IPS-18c (cell line): ENCODE data around the gene PRDM12.
"Not testable (repeated sequence)": the region's sequence is repeated elsewhere in the genome, so short reads cannot be mapped to it uniquely, and the experiment has no call there.

Source experiments
- H3K4me3 ChIP-seq: 2 replicates; pipeline ENCODE4 v1.7.0; 2013; ENCODE audit warnings: low read depth, mild to moderate bottlenecking, low read length, moderate library complexity; ENCODE audit not compliant: insufficient read depth
- H3K9me3 ChIP-seq: one replicate; pipeline ENCODE4 v1.6.1; 2013; ENCODE audit warnings: mild to moderate bottlenecking, low read length, moderate library complexity; ENCODE audit not compliant: control insufficient read depth, insufficient read depth

PRDM12 gene

DNA sequence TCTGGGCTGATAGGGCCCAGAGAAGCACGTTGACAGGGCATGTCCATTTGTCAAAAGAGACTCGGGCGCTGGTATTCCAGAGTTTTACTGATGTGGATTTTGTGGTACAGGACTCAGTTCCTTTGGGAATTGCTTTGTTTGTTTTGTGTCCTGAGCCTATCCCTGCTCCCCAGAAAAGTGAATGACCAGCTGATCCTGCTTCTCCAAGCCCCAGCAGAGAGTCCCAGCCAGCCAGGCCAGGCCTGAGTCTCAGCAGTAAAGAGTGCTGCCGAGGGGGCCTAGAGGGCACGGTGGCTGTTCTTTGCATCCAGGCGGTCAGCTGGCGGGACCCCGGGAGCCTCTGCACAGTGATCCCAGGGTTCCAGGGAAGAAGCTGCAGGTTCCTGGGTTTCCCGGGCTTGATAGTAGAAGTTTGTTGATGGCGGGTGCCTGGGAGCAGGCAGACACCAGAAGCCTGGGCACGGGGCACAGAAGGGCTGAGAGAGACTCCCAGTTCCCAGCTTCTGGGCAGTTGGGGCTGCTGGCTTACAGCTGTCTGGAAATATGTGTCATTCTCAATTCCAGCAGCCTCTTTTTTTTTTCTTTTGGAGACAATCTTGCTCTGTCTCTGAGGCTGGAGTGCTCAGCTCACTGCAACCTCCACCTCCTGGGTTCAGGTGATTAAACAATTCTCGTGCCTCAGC lies 8.7 kb downstream of the PRDM12 start:
- no peak overlapping the region for H3K4me3 ChIP-seq

GRCh38 chr9:130675396-130675795 lies 11.0 kb downstream of the PRDM12 start:
- H3K4me3 ChIP-seq = no peak overlapping the region
- H3K9me3 ChIP-seq = no peaks in the 10 kb centered on the region

More for the DNA sequence above, 8.7 kb downstream of the PRDM12 start:
- no peaks in the 10 kb centered on the region for H3K9me3 ChIP-seq

- no peak overlapping the region for H3K4me3 ChIP-seq
- H3K9me3 ChIP-seq = no peaks in the 10 kb centered on the region
These were observed 12.9 kb downstream of the PRDM12 start for GRCh38 chr9:130677252-130677651.

DNA sequence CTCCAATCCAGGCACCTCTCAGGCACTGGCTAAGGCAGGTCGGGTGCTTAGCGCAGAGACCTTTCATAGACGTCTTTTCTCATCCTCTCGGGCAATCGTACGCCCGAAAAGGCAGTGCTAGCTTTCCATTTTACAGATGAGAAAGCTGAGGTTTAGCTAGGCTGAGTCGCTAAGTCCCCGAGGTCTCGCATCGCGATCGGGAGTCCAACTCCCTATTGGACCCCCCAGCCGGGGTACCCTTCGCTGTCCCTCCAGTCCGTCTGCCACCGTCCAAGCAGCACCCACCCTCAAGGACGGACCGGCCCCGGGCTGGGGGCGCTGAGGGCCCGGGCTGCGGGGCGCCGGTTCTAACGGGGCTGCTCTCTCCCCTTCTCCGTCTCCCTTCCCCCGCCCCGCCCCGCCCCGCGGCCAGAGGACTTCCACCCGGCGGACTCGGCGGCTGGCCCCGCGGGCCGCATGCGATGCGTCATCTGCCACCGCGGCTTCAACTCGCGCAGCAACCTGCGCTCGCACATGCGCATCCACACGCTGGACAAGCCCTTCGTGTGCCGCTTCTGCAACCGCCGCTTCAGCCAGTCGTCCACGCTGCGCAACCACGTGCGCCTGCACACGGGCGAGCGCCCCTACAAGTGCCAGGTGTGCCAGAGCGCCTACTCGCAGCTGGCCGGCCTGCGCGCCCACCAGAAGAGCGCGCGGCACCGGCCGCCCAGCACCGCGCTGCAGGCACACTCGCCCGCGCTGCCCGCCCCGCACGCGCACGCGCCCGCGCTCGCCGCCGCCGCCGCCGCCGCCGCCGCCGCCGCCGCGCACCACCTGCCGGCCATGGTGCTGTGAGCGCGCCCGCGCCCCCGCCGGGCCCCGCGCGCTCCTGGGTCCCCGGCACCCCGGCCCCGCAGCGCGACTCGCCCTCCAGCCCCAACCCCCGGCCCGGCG lies 16.7 kb downstream of the PRDM12 start:
- peak overlapping the region; percentile 58 for H3K4me3 ChIP-seq

GRCh38 chr9:130681769-130682420 lies 17.5 kb downstream of the PRDM12 start:
- no peaks in the 10 kb centered on the region for H3K9me3 ChIP-seq
- H3K4me3 ChIP-seq = peak overlapping the region; percentile 58

More for the DNA sequence above, 16.7 kb downstream of the PRDM12 start:
- no peaks in the 10 kb centered on the region for H3K9me3 ChIP-seq

- no peak overlapping the region; the same call in 1 of the 2 replicates for H3K4me3 ChIP-seq
These were observed 18.2 kb downstream of the PRDM12 start for GRCh38 chr9:130682421-130683121.

GRCh38 chr9:130685104-130685503 lies 20.7 kb downstream of the PRDM12 start:
- Histone ChIP-seq H3K4me3 (no peak overlapping the region), H3K9me3 (no peaks in the 10 kb centered on the region)

More at GRCh38 chr9:130682421-130683121, 18.2 kb downstream of the PRDM12 start:
- no peaks in the 10 kb centered on the region for H3K9me3 ChIP-seq

DNA sequence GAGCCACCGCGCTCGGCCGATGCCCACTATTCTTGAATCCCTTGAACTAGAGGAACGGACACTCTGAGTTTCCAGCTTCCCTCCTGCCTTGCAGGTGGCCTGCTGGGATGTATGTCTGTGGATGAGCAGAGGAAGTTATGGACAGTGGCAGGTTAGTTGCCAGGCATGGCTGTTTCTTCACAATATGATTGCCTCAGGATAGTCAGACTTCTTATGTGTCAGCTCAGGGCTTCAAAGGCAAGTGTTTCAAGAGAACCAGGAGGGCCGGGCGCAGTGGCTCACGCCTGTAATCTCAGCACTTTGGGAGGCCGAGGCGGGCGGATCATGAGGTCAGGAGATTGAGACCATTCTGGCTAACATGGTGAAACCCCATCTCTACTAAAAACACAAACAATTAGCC lies 21.6 kb downstream of the PRDM12 start:
- not testable (repeated sequence) for H3K4me3 ChIP-seq

DNA sequence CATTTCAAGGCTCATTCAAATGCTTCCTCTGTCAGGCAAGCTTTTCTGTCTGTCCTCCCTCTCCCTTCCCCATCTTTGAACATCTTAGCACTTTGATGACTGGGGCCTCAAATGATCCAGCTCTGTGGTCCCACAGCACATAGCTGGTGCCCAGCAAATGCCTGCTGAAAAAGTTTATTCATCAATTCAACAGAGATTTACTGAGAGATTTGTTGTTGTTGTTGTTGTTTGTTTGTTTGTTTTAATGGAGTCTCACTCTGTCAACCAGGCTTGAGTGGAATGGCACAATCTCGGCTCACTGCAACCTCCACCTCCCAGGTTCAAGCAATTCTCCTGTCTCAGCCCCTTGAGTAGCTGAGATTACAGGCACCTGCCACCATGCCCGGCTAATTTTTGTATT lies 23.2 kb downstream of the PRDM12 start:
- H3K4me3 ChIP-seq = no peak overlapping the region

More for the DNA sequence above, 21.6 kb downstream of the PRDM12 start:
- H3K9me3 ChIP-seq = not testable (repeated sequence)

GRCh38 chr9:130688072-130688471 lies 23.7 kb downstream of the PRDM12 start:
- Histone ChIP-seq H3K9me3 (no peaks in the 10 kb centered on the region), H3K4me3 (no peak overlapping the region)

More for the DNA sequence above, 23.2 kb downstream of the PRDM12 start:
- no peaks in the 10 kb centered on the region for H3K9me3 ChIP-seq

DNA sequence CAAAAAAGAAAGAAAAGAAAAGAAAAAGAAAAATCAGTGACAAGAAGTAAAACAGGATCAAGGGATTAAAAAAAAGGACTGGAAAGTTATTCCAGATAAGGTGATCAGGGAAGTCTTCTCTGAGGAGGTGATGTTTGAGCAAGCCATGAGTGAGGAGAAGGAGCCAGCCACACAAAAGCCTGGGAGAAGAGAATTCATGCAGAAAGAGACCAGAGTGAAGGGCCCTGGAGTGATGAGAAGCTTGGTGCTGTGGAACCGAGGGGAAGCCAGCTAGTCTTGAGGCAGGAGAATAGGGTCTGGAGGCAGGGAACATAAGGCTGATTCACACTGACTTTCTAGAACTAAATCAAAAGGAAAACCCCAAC lies 25.2 kb downstream of the PRDM12 start:
- Histone ChIP-seq H3K4me3 (no peak overlapping the region), H3K9me3 (no peaks in the 10 kb centered on the region)

- H3K9me3 ChIP-seq = no peaks in the 10 kb centered on the region
- peak overlapping the region; percentile 43; the same call in 1 of the 2 replicates for H3K4me3 ChIP-seq
These were observed 25.7 kb downstream of the PRDM12 start for GRCh38 chr9:130689937-130690700.

DNA sequence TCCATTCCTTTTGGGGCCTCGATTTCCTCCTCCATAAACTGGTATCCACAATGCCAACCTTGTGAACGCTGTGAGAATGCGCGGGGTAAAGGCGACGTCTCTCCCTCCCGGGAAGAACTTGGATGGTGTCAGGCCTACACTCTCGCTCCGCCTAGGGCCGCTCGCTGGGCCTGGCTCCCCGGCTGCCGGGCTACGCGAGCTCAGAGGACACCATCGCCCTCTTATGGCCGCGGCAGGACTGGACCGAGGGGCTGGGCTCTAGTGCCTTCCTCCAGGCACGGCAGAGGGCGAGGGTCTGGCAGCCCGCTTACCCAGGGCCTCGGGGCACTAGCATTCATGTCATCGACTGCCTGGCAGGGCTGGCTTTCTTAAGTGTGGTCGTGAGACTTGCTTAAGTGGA lies 27.9 kb downstream of the PRDM12 start:
- Histone ChIP-seq H3K9me3 (peaks cover 2% of the 10 kb centered on the region), H3K4me3 (no peak overlapping the region; the same call in 1 of the 2 replicates)

GRCh38 chr9:130693101-130693425 lies 28.7 kb downstream of the PRDM12 start:
- Histone ChIP-seq H3K4me3 (peak overlapping the region; percentile 26; the same call in 1 of the 2 replicates), H3K9me3 (peaks cover 2% of the 10 kb centered on the region)

DNA sequence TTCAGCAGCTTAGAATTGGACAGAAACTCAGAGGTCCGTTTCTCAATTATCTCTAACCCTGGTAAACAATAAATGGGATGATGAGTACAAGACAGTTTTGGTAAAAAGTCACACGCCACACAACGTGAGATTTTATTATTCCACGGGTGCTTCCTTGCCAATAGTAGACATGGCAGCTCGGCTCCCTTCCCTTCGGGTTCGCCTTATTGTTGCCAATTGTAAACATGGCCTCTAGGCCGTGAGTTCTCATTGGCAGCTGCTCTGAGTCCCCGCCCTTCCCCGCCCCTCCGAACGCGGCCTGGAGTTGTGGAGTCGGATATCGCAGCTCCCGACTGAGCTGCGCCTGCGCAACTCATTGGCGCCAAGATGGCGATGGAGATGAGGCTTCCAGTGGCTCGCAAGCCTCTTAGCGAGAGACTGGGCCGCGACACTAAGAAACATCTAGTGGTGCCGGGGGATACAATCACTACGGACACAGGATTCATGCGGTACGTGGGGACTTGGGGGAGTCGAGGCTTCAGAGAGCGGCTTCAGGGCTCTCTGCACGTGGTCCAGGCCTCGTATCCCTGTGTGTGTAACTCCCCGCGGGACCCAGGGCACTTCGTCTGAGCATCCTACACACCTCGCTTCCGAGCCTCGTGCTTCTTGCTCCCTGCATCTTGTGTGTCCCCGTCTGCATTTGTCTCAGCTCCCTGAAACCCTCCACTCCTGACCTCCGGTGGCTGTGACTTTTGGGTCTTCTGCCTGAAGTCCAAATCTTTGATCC lies 29.2 kb downstream of the PRDM12 start, which contains the start of gene EXOSC2:
Gene EXOSC2 (plus strand): TSS at position 355 of the 766 bp plus-strand sequence. CDS start 12 bp downstream, at position 367.
- H3K9me3 ChIP-seq = peaks cover 2% of the 10 kb centered on the region
- peak within 1 kb of the TSS; percentile 79 for H3K4me3 ChIP-seq

DNA sequence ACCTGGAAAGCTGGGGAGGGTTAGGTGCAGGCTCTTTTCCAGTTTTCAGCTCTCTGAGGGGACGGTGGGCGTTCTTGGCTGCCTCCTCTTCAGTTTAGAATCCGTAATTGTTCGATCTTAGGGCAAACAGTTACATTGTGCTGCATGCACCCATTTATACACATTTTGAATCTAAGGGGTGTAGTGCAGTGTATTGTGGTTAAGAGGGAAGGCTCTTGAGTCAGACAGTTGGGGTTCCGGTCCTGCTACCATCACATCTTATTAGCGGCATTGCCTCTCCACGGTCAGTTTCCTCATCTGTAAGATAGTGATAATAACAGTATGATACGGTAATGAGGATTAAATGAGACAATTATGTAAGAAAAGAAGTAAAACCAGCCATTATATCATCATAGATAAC lies 29.8 kb downstream of the PRDM12 start:
- Histone ChIP-seq H3K4me3 (peak overlapping the region; percentile 79), H3K9me3 (peaks cover 2% of the 10 kb centered on the region)
